HCT116 (cell line): ENCODE results near the gene ZNF438. TPM values are rescaled to one million over a fixed set of nuclear protein-coding genes. Genes with fewer than 3 reads are reported as not detected.

Experiments
- ATAC-seq: fragments of 200-7000 bp; cut with Tn5 transposase; 2 replicates; pipeline ENCODE4 v1.9.1; 2020; ENCODE audit warnings: mild to moderate bottlenecking, moderate library complexity
- BruUV-seq: library from RNA; stranded (reverse); fragments of 400-500 nt; replicated peaks from 2 replicates; lab custom pipeline; 2021; lab: Mats Ljungman, UMichigan
- CTCF ChIA-PET: fragments of 300-600 bp; sonication (Branson Sonifier 250); formaldehyde crosslinking; loops from one replicate; lab custom pipeline; 2021; ENCODE audit warnings: antibody characterized with exemption; lab: Charles Lee
- POLR2A ChIA-PET: fragments of 300-600, 350-600 bp; sonication (Branson Sonifier 250); formaldehyde crosslinking; loops from one replicate; lab custom pipeline; 2021; ENCODE audit warnings: antibody characterized with exemption; lab: Charles Lee
- RAD21 ChIA-PET, 2 experiments: fragments of 300-600 bp; sonication (Branson Sonifier 250); formaldehyde crosslinking; loops; one replicate each; lab custom pipeline; 2023; ENCODE audit warnings: low total read pairs in 2 of 2; ENCODE audit not compliant: uncharacterized antibody in 2 of 2, unreplicated experiment in 2 of 2, low non-redundant PET in 1 of 2; lab: Charles Lee
- DNase-seq: peaks from one replicate; pipeline ENCODE4 v3.0.0-alpha.2; 2010; ENCODE audit warnings: low read depth, low spot score
- H2AFZ ChIP-seq: fragments of 200-600 bp; shearing (Covaris generic), sonication (generic); 2 replicates; pipeline ENCODE4 v1.6.1; 2017; ENCODE audit warnings: low read depth, mixed run types, mixed read lengths, antibody characterized with exemption, low read length; ENCODE audit not compliant: poor library complexity, severe bottlenecking
- H3K27ac ChIP-seq: 2 replicates; pipeline ENCODE4 v1.5.1; 2012; ENCODE audit warnings: low read depth, low read length
- H3K27me3 ChIP-seq: fragments of 200-600 bp; sonication (generic); 2 replicates; pipeline ENCODE4 v1.6.1; 2016; ENCODE audit warnings: mixed run types, low read length, mixed read lengths; ENCODE audit not compliant: insufficient read depth
- H3K36me3 ChIP-seq, 2 experiments: fragments of 200-500 bp in 1 of 2; fragments of 200-600 bp in 1 of 2; sonication (Bioruptor generic) in 1 of 2; sonication (generic) in 1 of 2; 2 replicates each; pipeline versions ENCODE4 v1.5.1 to v1.6.1; 2014 to 2016; ENCODE audit warnings: low read length in 2 of 2, inconsistent platforms in 1 of 2, mixed read lengths in 1 of 2, mixed run types in 1 of 2; ENCODE audit not compliant: insufficient read depth in 2 of 2, control insufficient read depth in 1 of 2
- H3K4me1 ChIP-seq, 2 experiments: fragments of 200-600 bp in 1 of 2; sonication (generic) in 1 of 2; 2 replicates each; pipeline versions ENCODE4 v1.5.1 to v1.6.1; 2012 to 2017; ENCODE audit warnings: low read length in 2 of 2, inconsistent platforms in 1 of 2, mild to moderate bottlenecking in 1 of 2, mixed read lengths in 1 of 2, mixed run types in 1 of 2, moderate library complexity in 1 of 2; ENCODE audit not compliant: insufficient read depth in 2 of 2, control insufficient read depth in 1 of 2
- H3K4me2 ChIP-seq: fragments of 200-600 bp; sonication (generic); 2 replicates; pipeline ENCODE4 v1.6.1; 2017; ENCODE audit warnings: mixed run types, low read length, mixed read lengths
- H3K4me3 ChIP-seq, 2 experiments: fragments of 200-600 bp in 1 of 2; sonication (generic) in 1 of 2; replicated peaks in 1 of 2; 2 replicates each; pipeline ENCODE4 v1.5.1; 2011 to 2016; ENCODE audit warnings: low read length in 2 of 2, control low read depth in 1 of 2, low read depth in 1 of 2, mild to moderate bottlenecking in 1 of 2, mixed read lengths in 1 of 2, mixed run types in 1 of 2
- H3K79me2 ChIP-seq: fragments of 200-600 bp; sonication (generic); 2 replicates; pipeline ENCODE4 v1.6.1; 2017; ENCODE audit warnings: mild to moderate bottlenecking, mixed run types, low read length, moderate library complexity, mixed read lengths; ENCODE audit not compliant: insufficient read depth
- H3K9ac ChIP-seq: fragments of 200-600 bp; sonication (generic); 2 replicates; pipeline ENCODE4 v1.6.1; 2016; ENCODE audit warnings: low read length, mixed read lengths
- H3K9me2 ChIP-seq: fragments of 200-600 bp; sonication (generic), shearing (Covaris generic); 2 replicates; pipeline ENCODE4 v1.6.1; 2017; ENCODE audit warnings: mixed run types, mild to moderate bottlenecking, moderate library complexity; ENCODE audit not compliant: insufficient read depth
- H3K9me3 ChIP-seq, 2 experiments: fragments of 200-500 bp in 1 of 2; fragments of 200-600 bp in 1 of 2; sonication (Bioruptor generic) in 1 of 2; sonication (generic) in 1 of 2; 2 replicates each; pipeline ENCODE4 v1.6.1; 2014 to 2017; ENCODE audit warnings: low read length in 2 of 2, mixed read lengths in 2 of 2, inconsistent platforms in 1 of 2, low read depth in 1 of 2, mild to moderate bottlenecking in 1 of 2, mixed run types in 1 of 2, moderate library complexity in 1 of 2; ENCODE audit not compliant: control insufficient read depth in 1 of 2, insufficient read depth in 1 of 2
- H4K20me1 ChIP-seq: fragments of 200-600 bp; sonication (generic), shearing (Covaris generic); 2 replicates; pipeline ENCODE4 v1.6.1; 2017; ENCODE audit warnings: mixed run types, mild to moderate bottlenecking, moderate library complexity; ENCODE audit not compliant: insufficient read depth
- ATF3 ChIP-seq: IDR thresholded peaks from 2 replicates; pipeline ENCODE4 v1.6.1; 2012
- CEBPB ChIP-seq: IDR thresholded peaks from 2 replicates; pipeline ENCODE4 v1.6.1; 2012; ENCODE audit warnings: low read depth
- EGR1 ChIP-seq: IDR thresholded peaks from 2 replicates; pipeline ENCODE4 v1.6.1; 2012; ENCODE audit warnings: low read depth
- EZH2phosphoT487 ChIP-seq: fragments of 200-600 bp; IDR thresholded peaks from 2 replicates; pipeline ENCODE4 v1.6.1; 2018; ENCODE audit warnings: antibody characterized with exemption, borderline replicate concordance
- FOSL1 ChIP-seq: IDR thresholded peaks from 2 replicates; pipeline ENCODE4 v1.6.1; 2012; ENCODE audit warnings: low read depth
- JUND ChIP-seq: IDR thresholded peaks from 2 replicates; pipeline ENCODE4 v1.6.1; 2012
- MAX ChIP-seq: IDR thresholded peaks from 2 replicates; pipeline ENCODE4 v1.6.1; 2012
- POLR2AphosphoS5 ChIP-seq: IDR thresholded peaks from 2 replicates; pipeline ENCODE4 v1.6.1; 2011; ENCODE audit warnings: mild to moderate bottlenecking, low read depth, low read length, moderate library complexity
- RAD21 ChIP-seq: IDR thresholded peaks from 2 replicates; pipeline ENCODE4 v1.6.1; 2012; ENCODE audit warnings: low read depth, mild to moderate bottlenecking
- SIN3A ChIP-seq: IDR thresholded peaks from 2 replicates; pipeline ENCODE4 v1.6.1; 2012; ENCODE audit warnings: low read depth
- SP1 ChIP-seq: IDR thresholded peaks from 2 replicates; pipeline ENCODE4 v1.6.1; 2012; ENCODE audit warnings: low read depth
- SRF ChIP-seq: IDR thresholded peaks from 2 replicates; pipeline ENCODE4 v1.6.1; 2012; ENCODE audit warnings: low read depth
- YY1 ChIP-seq: IDR thresholded peaks from 2 replicates; pipeline ENCODE4 v1.6.1; 2011; ENCODE audit warnings: low read length, low read depth, moderate library complexity, mild to moderate bottlenecking; ENCODE audit not compliant: insufficient replicate concordance; ENCODE audit errors: extremely low read depth
- ZNF274 ChIP-seq: fragments of 200-500 bp; sonication (Bioruptor generic); IDR thresholded peaks from 2 replicates; pipeline ENCODE4 v1.6.1; 2014; ENCODE audit warnings: mild to moderate bottlenecking, low read depth, low read length, inconsistent platforms
- intact Hi-C: fragments of 100-400 bp; cut with micrococcal nuclease; formaldehyde crosslinking; loops from 2 replicates; pipeline ENCODE4 v1.10.0; 2022
- total RNA-seq: library from RNA; stranded (reverse); gene quantifications from one replicate; pipeline ENCODE4 v1.2.1, GENCODE V29; 2021; ENCODE audit not compliant: unreplicated experiment
- TF ChIP-seq, protein P1 (sequence below): IDR thresholded peaks from 2 replicates; pipeline ENCODE4 v1.6.1; 2012; ENCODE audit warnings: low read depth
- TF ChIP-seq, protein P2 (sequence below): IDR thresholded peaks from 2 replicates; pipeline ENCODE4 v1.6.1; 2011; ENCODE audit warnings: mild to moderate bottlenecking, low read length, moderate library complexity; ENCODE audit not compliant: insufficient replicate concordance; ENCODE audit errors: extremely low read depth

The ZNF438 gene
- total RNA-seq, 1 experiment from 2014 or later = 3.3 TPM

- peak overlapping the region; percentile 79; the same call in 1 of the 2 replicates for H3K27ac ChIP-seq
- ATAC-seq (no peak), DNase-seq (no peak)
- no peaks in the 10 kb centered on the region for H4K20me1 ChIP-seq
- RAD21 ChIA-PET = no interaction called here
- POLR2A ChIA-PET = no interaction called here
- H3K27me3 ChIP-seq = no peaks in the 10 kb centered on the region
- no TSS peak for BruUV-seq
- H3K9me3 ChIP-seq = no peaks in the 10 kb centered on the region
- peak overlapping the region; percentile 87 for H3K4me2 ChIP-seq
- CTCF ChIA-PET = no interaction called here
- peak overlapping the region; percentile 72 for H3K9ac ChIP-seq
- peaks cover 8 to 35% of the 10 kb centered on the region in 2 experiments for H3K4me1 ChIP-seq
- no peak for TF ChIP-seq SIN3A
- no peak for TF ChIP-seq EZH2phosphoT487
- TF ChIP-seq EGR1 = no peak
- TF ChIP-seq SP1 = no peak
- TF ChIP-seq FOSL1 = no peak
- no peak for TF ChIP-seq RAD21
- H3K9me2 ChIP-seq = no peaks in the 10 kb centered on the region
- H2AFZ ChIP-seq = peak overlapping the region; percentile 23
- no peaks in the 10 kb centered on the region for H3K79me2 ChIP-seq
- intact Hi-C loops = loop anchor here (5.0 kb wide), 1 partner anchor 732 kb away; no protein-coding TSS in a partner anchor
- H3K36me3 ChIP-seq = no peaks in the 10 kb centered on the region
- H3K4me3 ChIP-seq = peak overlapping the region; percentile 57 to 65
These were observed 865 bp downstream of the ZNF438 start for GRCh38 chr10:31030800-31031199.

DNA sequence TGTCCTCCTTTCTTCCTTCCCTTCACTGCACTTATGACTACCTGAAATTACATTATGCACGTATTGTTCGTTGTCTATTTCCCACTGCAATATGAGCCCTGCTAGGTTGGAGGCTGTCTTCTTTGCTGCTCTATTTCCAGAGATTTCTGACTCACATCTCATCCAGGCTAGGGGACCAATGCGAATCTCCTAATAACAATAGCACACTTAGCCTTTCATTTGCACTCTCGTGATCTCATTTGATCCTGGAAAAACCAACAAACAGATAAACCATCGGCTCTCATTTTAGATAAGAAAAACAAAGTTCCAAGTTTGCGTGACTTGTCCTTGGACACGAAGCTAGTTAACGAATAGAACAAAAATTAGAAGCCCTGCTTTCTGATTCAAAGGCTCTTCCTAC lies 1.4 kb downstream of the ZNF438 start:
- intact Hi-C loops = loop anchor here (5.0 kb wide), 1 partner anchor 732 kb away; no protein-coding TSS in a partner anchor
- Histone ChIP-seq H3K27me3 (no peaks in the 10 kb centered on the region), H3K4me2 (no peak overlapping the region), H3K9me2 (no peaks in the 10 kb centered on the region), H3K9me3 (no peaks in the 10 kb centered on the region), H3K4me3 (no peak overlapping the region), H3K9ac (no peak overlapping the region), H2AFZ (no peak overlapping the region), H3K36me3 (no peaks in the 10 kb centered on the region), H3K27ac (no peak overlapping the region), H3K79me2 (no peaks in the 10 kb centered on the region), H4K20me1 (no peaks in the 10 kb centered on the region), H3K4me1 (peaks cover 8 to 33% of the 10 kb centered on the region in 2 experiments)
- ChIA-PET POLR2A (no interaction called here), CTCF (no interaction called here), RAD21 (no interaction called here)
- BruUV-seq = no TSS peak
- DNase-seq (no peak), ATAC-seq (no peak)
- TF ChIP-seq MAX (no peak), SRF (no peak), CEBPB (no peak), ATF3 (no peak), JUND (no peak), ZNF274 (no peak), POLR2AphosphoS5 (no peak), YY1 (no peak), SP1 (no peak), RAD21 (no peak)
- TF ChIP-seq, protein P1, sequence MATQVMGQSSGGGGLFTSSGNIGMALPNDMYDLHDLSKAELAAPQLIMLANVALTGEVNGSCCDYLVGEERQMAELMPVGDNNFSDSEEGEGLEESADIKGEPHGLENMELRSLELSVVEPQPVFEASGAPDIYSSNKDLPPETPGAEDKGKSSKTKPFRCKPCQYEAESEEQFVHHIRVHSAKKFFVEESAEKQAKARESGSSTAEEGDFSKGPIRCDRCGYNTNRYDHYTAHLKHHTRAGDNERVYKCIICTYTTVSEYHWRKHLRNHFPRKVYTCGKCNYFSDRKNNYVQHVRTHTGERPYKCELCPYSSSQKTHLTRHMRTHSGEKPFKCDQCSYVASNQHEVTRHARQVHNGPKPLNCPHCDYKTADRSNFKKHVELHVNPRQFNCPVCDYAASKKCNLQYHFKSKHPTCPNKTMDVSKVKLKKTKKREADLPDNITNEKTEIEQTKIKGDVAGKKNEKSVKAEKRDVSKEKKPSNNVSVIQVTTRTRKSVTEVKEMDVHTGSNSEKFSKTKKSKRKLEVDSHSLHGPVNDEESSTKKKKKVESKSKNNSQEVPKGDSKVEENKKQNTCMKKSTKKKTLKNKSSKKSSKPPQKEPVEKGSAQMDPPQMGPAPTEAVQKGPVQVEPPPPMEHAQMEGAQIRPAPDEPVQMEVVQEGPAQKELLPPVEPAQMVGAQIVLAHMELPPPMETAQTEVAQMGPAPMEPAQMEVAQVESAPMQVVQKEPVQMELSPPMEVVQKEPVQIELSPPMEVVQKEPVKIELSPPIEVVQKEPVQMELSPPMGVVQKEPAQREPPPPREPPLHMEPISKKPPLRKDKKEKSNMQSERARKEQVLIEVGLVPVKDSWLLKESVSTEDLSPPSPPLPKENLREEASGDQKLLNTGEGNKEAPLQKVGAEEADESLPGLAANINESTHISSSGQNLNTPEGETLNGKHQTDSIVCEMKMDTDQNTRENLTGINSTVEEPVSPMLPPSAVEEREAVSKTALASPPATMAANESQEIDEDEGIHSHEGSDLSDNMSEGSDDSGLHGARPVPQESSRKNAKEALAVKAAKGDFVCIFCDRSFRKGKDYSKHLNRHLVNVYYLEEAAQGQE = no peak
- TF ChIP-seq, protein P2, sequence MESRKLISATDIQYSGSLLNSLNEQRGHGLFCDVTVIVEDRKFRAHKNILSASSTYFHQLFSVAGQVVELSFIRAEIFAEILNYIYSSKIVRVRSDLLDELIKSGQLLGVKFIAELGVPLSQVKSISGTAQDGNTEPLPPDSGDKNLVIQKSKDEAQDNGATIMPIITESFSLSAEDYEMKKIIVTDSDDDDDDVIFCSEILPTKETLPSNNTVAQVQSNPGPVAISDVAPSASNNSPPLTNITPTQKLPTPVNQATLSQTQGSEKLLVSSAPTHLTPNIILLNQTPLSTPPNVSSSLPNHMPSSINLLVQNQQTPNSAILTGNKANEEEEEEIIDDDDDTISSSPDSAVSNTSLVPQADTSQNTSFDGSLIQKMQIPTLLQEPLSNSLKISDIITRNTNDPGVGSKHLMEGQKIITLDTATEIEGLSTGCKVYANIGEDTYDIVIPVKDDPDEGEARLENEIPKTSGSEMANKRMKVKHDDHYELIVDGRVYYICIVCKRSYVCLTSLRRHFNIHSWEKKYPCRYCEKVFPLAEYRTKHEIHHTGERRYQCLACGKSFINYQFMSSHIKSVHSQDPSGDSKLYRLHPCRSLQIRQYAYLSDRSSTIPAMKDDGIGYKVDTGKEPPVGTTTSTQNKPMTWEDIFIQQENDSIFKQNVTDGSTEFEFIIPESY = no peak
